Bronchial epithelial cell (primary cell): Measurements from ENCODE around the gene ITPR3. TPM values are rescaled to one million over a fixed set of nuclear protein-coding genes. Genes with fewer than 3 reads are reported as not detected.

ENCODE experiments used
- DNase-seq: peaks from one replicate; pipeline ENCODE4 v3.0.0-alpha.2; 2010; ENCODE audit warnings: low read depth
- FAIRE-seq: peaks from 2 replicates; lab custom pipeline; 2011; peaks lifted over from hg19 to GRCh38; lab: Jason Lieb, UNC
- H3K27me3 ChIP-seq: 2 replicates; pipeline ENCODE4 v1.5.1; 2011; ENCODE audit warnings: low read length; ENCODE audit not compliant: control insufficient read depth, insufficient read depth
- H3K36me3 ChIP-seq: 2 replicates; pipeline ENCODE4 v1.5.1; 2011; ENCODE audit warnings: low read length; ENCODE audit not compliant: control insufficient read depth, insufficient read depth
- H3K4me3 ChIP-seq: 2 replicates; pipeline ENCODE4 v1.5.1; 2011; ENCODE audit warnings: mild to moderate bottlenecking, low read depth, low read length, control low read depth
- CTCF ChIP-seq: IDR thresholded peaks from 2 replicates; pipeline ENCODE4 v1.5.1; 2011; ENCODE audit warnings: mild to moderate bottlenecking, moderate library complexity, low read length, control low read depth, inconsistent platforms; ENCODE audit not compliant: insufficient read depth, severe bottlenecking
- total RNA-seq: library from RNA; depleted of rRNA; stranded (reverse); fragments of >200 nt; gene quantifications from 2 replicates; pipeline ENCODE4 v1.2.1, GENCODE V29; 2014

Gene ITPR3
- total RNA-seq, 1 donor from 2014 or later: 95.6 TPM

DNA sequence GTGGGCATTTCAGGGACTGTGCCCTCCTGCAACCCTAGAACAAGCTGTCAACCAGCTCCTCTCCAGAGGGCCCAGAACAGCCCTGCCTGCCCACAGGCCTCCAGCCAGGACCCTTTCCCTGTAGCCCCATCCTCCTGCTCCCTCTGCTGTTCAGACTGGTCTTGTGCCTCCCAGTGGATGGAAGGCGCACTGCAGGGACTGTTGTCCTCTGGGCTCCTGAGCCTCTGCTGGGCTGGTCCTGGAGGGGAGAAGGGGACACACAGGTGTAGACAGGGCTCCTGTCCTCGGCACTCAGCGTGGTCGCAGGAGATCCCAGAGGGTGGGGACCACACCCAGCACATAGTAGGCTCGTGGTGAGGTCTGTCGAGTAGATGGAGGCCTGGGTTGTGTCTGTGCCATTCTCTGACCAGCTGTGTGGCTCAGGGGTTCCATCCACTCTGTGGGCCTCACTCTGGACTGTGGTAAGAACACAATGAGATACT, 11.5 kb downstream of the ITPR3 start:
- DNase-seq (peak; percentile 54), FAIRE-seq (peak; percentile 36)
- Histone ChIP-seq H3K27me3 (no peaks in the 10 kb centered on the region), H3K36me3 (peaks cover 11% of the 10 kb centered on the region), H3K4me3 (peak overlapping the region; percentile 40)
- TF ChIP-seq CTCF: peak; percentile 88

DNA sequence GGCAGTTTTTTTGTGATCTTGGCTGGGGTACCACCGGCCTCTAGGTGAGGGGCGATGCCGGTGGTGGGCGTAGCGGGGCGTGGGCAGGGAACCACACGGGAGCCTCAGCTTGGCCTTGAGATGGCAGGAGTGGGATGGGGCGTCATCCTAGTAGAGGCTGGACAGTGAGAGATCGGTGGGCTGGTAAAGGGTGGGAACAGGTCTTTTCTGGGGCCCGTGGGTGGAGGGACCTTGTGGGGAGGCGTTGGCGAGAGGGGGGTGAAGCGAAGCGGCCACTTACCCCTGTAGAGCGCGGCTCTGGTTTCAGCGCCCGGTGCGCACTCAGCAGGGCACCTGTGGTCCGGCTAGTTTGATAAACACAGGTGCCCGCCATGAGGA, 12.0 kb downstream of the ITPR3 start:
- H3K4me3 ChIP-seq: peak overlapping the region; percentile 40
- TF ChIP-seq CTCF: no peak
- no peaks in the 10 kb centered on the region for H3K27me3 ChIP-seq
- peaks cover 11% of the 10 kb centered on the region for H3K36me3 ChIP-seq
- no peak for DNase-seq
- FAIRE-seq: no peak

DNA sequence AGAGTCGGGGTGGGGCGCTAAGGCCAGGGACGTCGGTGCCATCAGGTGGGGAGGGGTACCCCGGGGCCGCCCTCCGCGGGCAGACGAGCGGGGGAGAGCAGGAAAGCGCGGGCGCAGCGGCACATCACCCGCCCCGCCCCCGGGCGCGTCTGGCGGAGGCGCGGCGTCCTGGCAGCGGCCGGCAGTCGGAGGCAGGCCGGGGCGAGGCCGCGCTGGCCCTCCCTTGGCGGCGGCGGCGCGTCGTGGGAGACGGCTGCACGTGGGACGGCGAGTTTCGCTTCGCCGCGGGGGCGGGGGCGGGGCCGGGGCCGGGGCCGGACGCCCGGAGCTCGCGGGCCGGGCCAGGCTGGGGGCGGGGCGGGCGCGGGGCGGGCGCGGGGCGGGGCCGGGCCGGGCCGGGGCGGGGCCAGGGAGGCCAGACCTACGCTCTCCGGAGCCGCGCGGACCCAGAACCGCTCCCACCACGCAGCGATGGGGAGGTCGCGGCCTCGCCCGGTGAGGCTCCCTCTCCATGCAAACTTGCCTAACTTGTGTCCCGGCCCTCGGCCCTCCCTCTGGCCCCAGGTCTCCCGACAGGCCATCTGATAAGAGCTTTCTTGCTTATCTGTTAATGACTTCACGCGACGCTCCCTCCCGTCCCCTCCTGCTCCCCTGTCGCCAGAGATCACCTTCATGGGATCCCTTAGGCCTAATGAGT, 12.5 kb downstream of the ITPR3 start:
- H3K4me3 ChIP-seq: peak overlapping the region; percentile 40
- H3K36me3 ChIP-seq: peaks cover 10% of the 10 kb centered on the region
- H3K27me3 ChIP-seq: no peaks in the 10 kb centered on the region
- peak; percentile 52 for DNase-seq
- no peak for FAIRE-seq
- TF ChIP-seq CTCF: no peak

DNA sequence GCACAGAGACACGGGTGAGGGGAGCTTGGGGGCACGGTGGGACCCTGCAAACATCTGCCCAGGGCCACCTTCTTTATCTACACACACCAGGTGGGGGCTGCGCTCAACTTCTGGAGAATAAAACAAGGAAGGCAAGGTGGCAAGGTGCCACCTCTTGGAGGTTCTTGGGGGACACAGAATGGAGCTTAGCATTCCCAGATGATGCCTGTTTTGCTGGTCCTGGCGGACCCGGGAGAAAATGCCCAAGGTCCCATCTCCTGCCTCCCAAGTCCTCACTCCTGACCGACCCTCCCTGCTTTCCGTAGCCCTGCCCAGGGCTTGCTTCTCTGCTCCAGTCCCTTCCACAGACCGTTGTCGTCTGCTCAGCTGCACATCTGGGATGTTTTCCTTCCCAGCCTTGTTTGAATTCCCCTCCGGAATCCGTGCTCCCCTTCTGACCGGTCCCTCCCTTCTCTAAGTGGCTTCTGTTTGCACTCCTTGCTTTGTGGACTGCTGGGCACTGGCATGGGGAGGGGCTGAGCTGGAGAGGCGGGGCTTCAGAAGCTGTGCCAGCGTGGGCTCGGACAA, 13.1 kb downstream of the ITPR3 start:
- peaks cover 10% of the 10 kb centered on the region for H3K36me3 ChIP-seq
- H3K4me3 ChIP-seq: peak overlapping the region; percentile 35
- DNase-seq: no peak
- no peak for TF ChIP-seq CTCF
- peak; percentile 50 for FAIRE-seq
- no peaks in the 10 kb centered on the region for H3K27me3 ChIP-seq

DNA sequence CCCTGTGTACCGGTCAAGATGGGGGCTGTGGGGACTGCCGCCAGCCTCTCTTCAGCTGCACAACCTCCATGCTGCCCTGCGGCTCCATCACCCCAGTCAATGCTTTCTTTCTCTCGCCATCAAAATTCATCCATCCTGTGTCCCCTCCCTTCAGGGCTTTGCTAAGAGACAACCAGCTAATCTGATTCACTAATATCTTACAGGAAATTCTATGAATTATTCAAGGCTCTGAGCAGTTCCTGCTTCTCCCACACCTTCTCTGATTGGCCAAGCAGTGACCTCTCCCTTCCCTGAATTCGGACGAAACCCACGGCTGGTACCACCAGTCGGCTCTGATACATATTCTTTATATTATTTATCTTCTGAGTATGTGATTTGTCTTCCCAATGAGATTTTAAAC, 13.8 kb downstream of the ITPR3 start:
- no peak overlapping the region for H3K4me3 ChIP-seq
- H3K36me3 ChIP-seq: peaks cover 10% of the 10 kb centered on the region
- FAIRE-seq: no peak

More for the DNA sequence above, 13.8 kb downstream of the ITPR3 start:
- no peak for TF ChIP-seq CTCF
- no peak for DNase-seq
- H3K27me3 ChIP-seq: no peaks in the 10 kb centered on the region
